Esophagus muscularis mucosa (tissue), 4 donors: Measurements from ENCODE around the gene TAOK2.

Experiments
- CTCF ChIP-seq, 3 experiments: fragments of 200-600 bp in 2 of 3; fragments of 450-650 bp in 1 of 3; sonication (generic) in 2 of 3; IDR thresholded peaks; one replicate each; pipeline ENCODE4 v1.5.1; 2017 to 2019; ENCODE audit warnings: antibody characterized with exemption in 3 of 3, mild to moderate bottlenecking in 2 of 3, moderate library complexity in 1 of 3
- EP300 ChIP-seq: sonication (generic); formaldehyde crosslinking; IDR thresholded peaks from one replicate; pipeline ENCODE4 v1.6.1; 2017; ENCODE audit warnings: antibody characterized with exemption
- POLR2AphosphoS5 ChIP-seq, 2 donors: sonication (generic); formaldehyde crosslinking; IDR thresholded peaks; one replicate each; pipeline ENCODE4 v1.6.1; 2017; ENCODE audit warnings: antibody characterized with exemption in 2 of 2

GRCh38 chr16:30003670-30004423 is 30.2 kb downstream of the TAOK2 start:
- TF ChIP-seq CTCF (IDR thresholded peaks at IDR 0.05) (no peak), EP300 (no peak), POLR2AphosphoS5 (IDR thresholded peaks at IDR 0.05) (no peak)
